SK-N-SH (cell line): ENCODE measurements around the gene R3HDM1. TPM values are rescaled to one million over a fixed set of nuclear protein-coding genes. Genes with fewer than 3 reads are reported as not detected.

Experiments used
- CTCF ChIA-PET: fragments of 300-600, 350-600 bp; formaldehyde crosslinking; extraction: SDS; loops from one replicate; lab custom pipeline; 2021; lab: Yijun Ruan, JAX
- POLR2A ChIA-PET: fragments of 350-600 bp; sonication (Branson Sonifier 250); formaldehyde crosslinking; extraction: SDS; loops from one replicate; lab custom pipeline; 2020; ENCODE audit warnings: antibody characterized with exemption, inconsistent platforms; lab: Yijun Ruan, JAX
- DNase-seq: peaks from one replicate; pipeline ENCODE4 v3.0.0; 2012
- H2AFZ ChIP-seq: fragments of 200-600 bp; sonication (generic); 2 replicates; pipeline ENCODE4 v1.8.1; 2016; ENCODE audit warnings: antibody characterized with exemption, mild to moderate bottlenecking, low read depth
- H3F3A ChIP-seq: fragments of 200-600 bp; sonication (generic); replicated peaks from 2 replicates; pipeline ENCODE3; 2016; ENCODE audit warnings: antibody characterized with exemption, mild to moderate bottlenecking; ENCODE audit not compliant: insufficient read depth
- H3K27ac ChIP-seq, 2 experiments: fragments of 200-500 bp in 1 of 2; fragments of 200-600 bp in 1 of 2; sonication (Bioruptor generic) in 1 of 2; sonication (generic), shearing (Covaris generic) in 1 of 2; 2 replicates each; pipeline versions ENCODE4 v1.5.1 to v1.6.1; 2014 to 2016; ENCODE audit warnings: low read depth in 2 of 2, inconsistent platforms in 1 of 2, low read length in 1 of 2, mild to moderate bottlenecking in 1 of 2, mixed read lengths in 1 of 2
- H3K27me3 ChIP-seq: fragments of 200-600 bp; sonication (generic), shearing (Covaris generic); 2 replicates; pipeline ENCODE4 v1.6.1; 2016; ENCODE audit warnings: mixed run types; ENCODE audit not compliant: insufficient read depth
- H3K36me3 ChIP-seq, 2 experiments: fragments of 200-500 bp in 1 of 2; fragments of 200-600 bp in 1 of 2; sonication (Bioruptor generic) in 1 of 2; sonication (generic) in 1 of 2; replicated peaks in 1 of 2; 2 replicates each; pipeline versions ENCODE3 to v1.5.1; 2014 to 2016; ENCODE audit warnings: low read length in 1 of 2, mild to moderate bottlenecking in 1 of 2; ENCODE audit not compliant: insufficient read depth in 2 of 2, control insufficient read depth in 1 of 2
- H3K4me1 ChIP-seq, 2 experiments: fragments of 200-500 bp in 1 of 2; fragments of 200-600 bp in 1 of 2; sonication (Bioruptor generic) in 1 of 2; sonication (generic), shearing (Covaris generic) in 1 of 2; 2 replicates each; pipeline versions ENCODE4 v1.5.1 to v1.6.1; 2014 to 2016; ENCODE audit warnings: low read depth in 1 of 2, low read length in 1 of 2, mixed run types in 1 of 2; ENCODE audit not compliant: insufficient read depth in 2 of 2, control insufficient read depth in 1 of 2
- H3K4me2 ChIP-seq: fragments of 200-600 bp; sonication (generic), shearing (Covaris generic); 2 replicates; pipeline ENCODE4 v1.6.1; 2017; ENCODE audit warnings: mixed run types
- H3K4me3 ChIP-seq, 2 experiments: fragments of 200-500 bp in 1 of 2; fragments of 200-600 bp in 1 of 2; sonication (Bioruptor generic) in 1 of 2; sonication (generic), shearing (Covaris generic) in 1 of 2; 2 replicates each; pipeline versions ENCODE4 v1.5.1 to v1.8.1; 2014 to 2016; ENCODE audit warnings: low read depth in 2 of 2, inconsistent platforms in 1 of 2, low read length in 1 of 2, mild to moderate bottlenecking in 1 of 2, mixed read lengths in 1 of 2, moderate library complexity in 1 of 2
- H3K79me2 ChIP-seq: fragments of 200-600 bp; sonication (generic); 2 replicates; pipeline ENCODE4 v1.8.1; 2017; ENCODE audit warnings: mild to moderate bottlenecking; ENCODE audit not compliant: insufficient read depth
- H3K9ac ChIP-seq: fragments of 200-600 bp; sonication (generic); 2 replicates; pipeline ENCODE4 v1.6.1; 2017; ENCODE audit warnings: mixed run types
- H3K9me2 ChIP-seq: fragments of 200-600 bp; sonication (generic); 2 replicates; pipeline ENCODE4 v1.6.1; 2017; ENCODE audit warnings: mixed run types
- H3K9me3 ChIP-seq: fragments of 200-600 bp; sonication (generic); 2 replicates; pipeline ENCODE4 v1.6.1; 2017; ENCODE audit warnings: mixed run types, mild to moderate bottlenecking, moderate library complexity
- H4K20me1 ChIP-seq: fragments of 200-600 bp; sonication (generic); 2 replicates; pipeline ENCODE4 v1.6.1; 2017; ENCODE audit warnings: mild to moderate bottlenecking, mixed run types; ENCODE audit not compliant: insufficient read depth
- CHD2 ChIP-seq: fragments of 150-350 bp; IDR thresholded peaks from 2 replicates; pipeline ENCODE4 v1.6.1; 2018; ENCODE audit warnings: low read length; ENCODE audit not compliant: partially characterized antibody
- CTCF ChIP-seq: fragments of 200-600 bp; sonication (generic); IDR thresholded peaks from 2 replicates; pipeline ENCODE4 v1.6.1; 2017; ENCODE audit warnings: antibody characterized with exemption, mild to moderate bottlenecking, moderate library complexity
- ELF1 ChIP-seq: IDR thresholded peaks from 2 replicates; pipeline ENCODE4 v1.4.0; 2012
- EZH2phosphoT487 ChIP-seq: fragments of 200-600 bp; sonication (generic); IDR thresholded peaks from 2 replicates; pipeline ENCODE4 v1.6.1; 2017; ENCODE audit warnings: low read depth, mixed run types, mild to moderate bottlenecking, antibody characterized with exemption, moderate library complexity, borderline replicate concordance
- FOXJ3 ChIP-seq: sonication (generic); formaldehyde crosslinking; IDR thresholded peaks from 2 replicates; pipeline ENCODE4 v1.5.1; 2020; ENCODE audit warnings: mild to moderate bottlenecking, missing genetic modification reagents
- GABPA ChIP-seq: IDR thresholded peaks from 2 replicates; pipeline ENCODE4 v1.4.0; 2012; ENCODE audit warnings: low read depth, mild to moderate bottlenecking
- GATA2 ChIP-seq: sonication (generic); formaldehyde crosslinking; IDR thresholded peaks from 2 replicates; pipeline ENCODE4 v1.5.0; 2020; ENCODE audit warnings: mild to moderate bottlenecking, missing genetic modification reagents
- IRF3 ChIP-seq: fragments of 150-350 bp; IDR thresholded peaks from 2 replicates; pipeline ENCODE4 v1.6.1; 2016; ENCODE audit warnings: mild to moderate bottlenecking, low read depth, low read length
- JUND ChIP-seq: IDR thresholded peaks from 2 replicates; pipeline ENCODE4 v1.4.0; 2012
- MAX ChIP-seq: IDR thresholded peaks from 2 replicates; pipeline ENCODE4 v1.4.0; 2012; ENCODE audit warnings: low read depth
- MEF2A ChIP-seq: IDR thresholded peaks from 2 replicates; pipeline ENCODE4 v1.4.0; 2012; ENCODE audit warnings: low read depth, borderline replicate concordance
- POLR2AphosphoS5 ChIP-seq: IDR thresholded peaks from 2 replicates; pipeline ENCODE4 v1.6.1; 2012; ENCODE audit warnings: low read depth, low read length
- RCOR1 ChIP-seq: fragments of 150-350 bp; IDR thresholded peaks from 2 replicates; pipeline ENCODE4 v1.6.1; 2017; ENCODE audit warnings: antibody characterized with exemption, low read length
- RFX5 ChIP-seq: IDR thresholded peaks from 2 replicates; pipeline ENCODE4 v1.6.1; 2012; ENCODE audit warnings: mild to moderate bottlenecking, improper control_type of control experiment, low read length
- SIN3A ChIP-seq: IDR thresholded peaks from 2 replicates; pipeline ENCODE4 v1.6.1; 2012; ENCODE audit warnings: low read depth, mild to moderate bottlenecking, low read length, moderate library complexity, borderline replicate concordance
- USF1 ChIP-seq: IDR thresholded peaks from 2 replicates; pipeline ENCODE4 v1.4.0; 2012; ENCODE audit warnings: low read depth, borderline replicate concordance
- WGBS: methylation state at CpG from one replicate; pipeline ENCODE4 v1.1.6; 2017; ENCODE audit warnings: low lambda C conversion rate; 5-methylcytosine and 5-hydroxymethylcytosine counted together
- polyA plus RNA-seq, 3 experiments: library from polyadenylated mRNA; depleted of rRNA; stranded (reverse); fragments of >200 nt; gene quantifications; 2 replicates each; pipeline ENCODE4 v1.2.3, GENCODE V29; 2012

The R3HDM1 gene
- polyA plus RNA-seq, 1 of the 3 experiments (the other 2 are of a cell fraction), result 38.2 TPM

GRCh38 chr2:135630488-135630887 lies 99.2 kb downstream of the R3HDM1 start:
- no peaks in the 10 kb centered on the region for H3K9me2 ChIP-seq
- no peak overlapping the region for H3K4me3 ChIP-seq
- CTCF ChIA-PET, result no interaction called here
- H3K9ac ChIP-seq, result no peak overlapping the region
- no peaks in the 10 kb centered on the region for H4K20me1 ChIP-seq
- no peak overlapping the region for H3K27ac ChIP-seq
- H3K4me2 ChIP-seq, result no peak overlapping the region
- no peak for TF ChIP-seq ELF1
- no peak for TF ChIP-seq JUND
- no peak for TF ChIP-seq CTCF
- no peak for TF ChIP-seq SIN3A
- no peak for TF ChIP-seq RCOR1
- TF ChIP-seq USF1, result no peak
- no peak for TF ChIP-seq MAX
- no peak for TF ChIP-seq CHD2
- no peak for TF ChIP-seq IRF3
- TF ChIP-seq POLR2AphosphoS5, result no peak
- no peak for TF ChIP-seq FOXJ3 (CRISPR knock-in tag)
- no peak for TF ChIP-seq GABPA
- no peak for TF ChIP-seq EZH2phosphoT487
- peaks cover 25 to 27% of the 10 kb centered on the region in 2 experiments for H3K36me3 ChIP-seq
- H3K79me2 ChIP-seq, result no peaks in the 10 kb centered on the region
- H3F3A ChIP-seq, result peaks cover 4% of the 10 kb centered on the region
- no peak overlapping the region for H2AFZ ChIP-seq
- WGBS, result 87% methylated on average over 1 of the region's 1 CpG
- no peaks in the 10 kb centered on the region for H3K9me3 ChIP-seq
- POLR2A ChIA-PET, result no interaction called here
- no peaks in the 10 kb centered on the region for H3K4me1 ChIP-seq
- H3K27me3 ChIP-seq, result no peaks in the 10 kb centered on the region
- no peak for DNase-seq

GRCh38 chr2:135633582-135633981 lies 102.3 kb downstream of the R3HDM1 start:
- 99% methylated on average over 4 of the region's 4 CpGs for WGBS
- Histone ChIP-seq H4K20me1 (no peaks in the 10 kb centered on the region), H3K4me2 (no peak overlapping the region), H3K27ac (no peak overlapping the region), H3K36me3 (peaks cover 44 to 53% of the 10 kb centered on the region in 2 experiments), H2AFZ (no peak overlapping the region), H3K9me2 (no peaks in the 10 kb centered on the region), H3K4me3 (no peak overlapping the region), H3K79me2 (no peaks in the 10 kb centered on the region), H3K9me3 (no peaks in the 10 kb centered on the region), H3F3A (peaks cover 4% of the 10 kb centered on the region), H3K27me3 (no peaks in the 10 kb centered on the region), H3K9ac (no peak overlapping the region), H3K4me1 (no peaks in the 10 kb centered on the region)
- DNase-seq, result no peak
- ChIA-PET CTCF (interaction anchor here (0.9 to 1.5 kb wide), 5 partner anchors 10 to 630 kb away, joined by 3 read pairs; no protein-coding TSS in a partner anchor), POLR2A (no interaction called here)
- TF ChIP-seq GATA2 (CRISPR knock-in tag) (no peak), MEF2A (no peak), RFX5 (no peak)
